Fibroblast of lung (primary cell): Measurements from ENCODE around the gene NOP56. TPM values are rescaled to one million over a fixed set of nuclear protein-coding genes. Genes with fewer than 3 reads are reported as not detected.

Experiments used
- DNase-seq, 2 donors: peaks; one replicate each; pipeline versions ENCODE4 v3.0.0 to v3.0.0-alpha.2; 2010; ENCODE audit warnings: low read depth in 2 of 2
- H2AFZ ChIP-seq: 2 replicates; pipeline ENCODE4 v1.5.1; 2012; ENCODE audit warnings: low read length, control low read depth, inconsistent platforms
- H3K27ac ChIP-seq: 2 replicates; pipeline ENCODE4 v1.5.1; 2011; ENCODE audit warnings: low read length, control low read depth; ENCODE audit not compliant: insufficient read depth
- H3K27me3 ChIP-seq: 2 replicates; pipeline ENCODE4 v1.5.1; 2011; ENCODE audit warnings: mild to moderate bottlenecking, low read length; ENCODE audit not compliant: control insufficient read depth, insufficient read depth
- H3K36me3 ChIP-seq: 2 replicates; pipeline ENCODE4 v1.5.1; 2011; ENCODE audit warnings: low read length; ENCODE audit not compliant: control insufficient read depth, insufficient read depth
- H3K4me1 ChIP-seq: 2 replicates; pipeline ENCODE4 v1.5.1; 2011; ENCODE audit warnings: low read length; ENCODE audit not compliant: control insufficient read depth, insufficient read depth; ENCODE audit errors: extremely low read depth
- H3K4me2 ChIP-seq: 2 replicates; pipeline ENCODE4 v1.5.1; 2011; ENCODE audit warnings: low read length, control low read depth; ENCODE audit not compliant: insufficient read depth; ENCODE audit errors: extremely low read depth
- H3K4me3 ChIP-seq, 4 experiments: fragments of 200-600 bp in 1 of 4; sonication (generic) in 1 of 4; replicated peaks in 1 of 4; 2 replicates each; pipeline ENCODE4 v1.5.1; 2011 to 2016; ENCODE audit warnings: low read length in 4 of 4, low read depth in 3 of 4, mild to moderate bottlenecking in 3 of 4, control low read depth in 2 of 4, inconsistent platforms in 1 of 4, mixed read lengths in 1 of 4; ENCODE audit not compliant: insufficient read depth in 1 of 4; ENCODE audit errors: control extremely low read depth in 1 of 4
- H3K79me2 ChIP-seq: 2 replicates; pipeline ENCODE4 v1.5.1; 2012; ENCODE audit warnings: mild to moderate bottlenecking, low read length, inconsistent platforms; ENCODE audit not compliant: control insufficient read depth, insufficient read depth
- H3K9ac ChIP-seq: 2 replicates; pipeline ENCODE4 v1.5.1; 2011; ENCODE audit warnings: mild to moderate bottlenecking, low read length, control low read depth; ENCODE audit not compliant: insufficient read depth
- H3K9me3 ChIP-seq: 2 replicates; pipeline ENCODE4 v1.5.1; 2012; ENCODE audit warnings: low read depth, low read length; ENCODE audit not compliant: control insufficient read depth, insufficient read depth
- H4K20me1 ChIP-seq: 2 replicates; pipeline ENCODE4 v1.5.1; 2011; ENCODE audit warnings: low read length; ENCODE audit not compliant: control insufficient read depth, insufficient read depth; ENCODE audit errors: extremely low read depth
- CTCF ChIP-seq, 2 donors: IDR thresholded peaks in 1 of 2; conservative IDR thresholded peaks in 1 of 2; 1 replicate in 1 of 2; 2 replicates in 1 of 2; pipeline ENCODE4 v1.5.1; 2011 to 2012; ENCODE audit warnings: low read length in 2 of 2, control low read depth in 1 of 2, inconsistent platforms in 1 of 2, low read depth in 1 of 2, mild to moderate bottlenecking in 1 of 2
- EZH2 ChIP-seq: IDR thresholded peaks from 2 replicates; pipeline ENCODE4 v1.5.1; 2012; ENCODE audit warnings: low read length, control low read depth, mild to moderate bottlenecking; ENCODE audit errors: missing control alignments
- polyA plus RNA-seq, 2 donors: library from polyadenylated mRNA; depleted of rRNA in 1 of 2; stranded (reverse) in 1 of 2; unstranded in 1 of 2; fragments of >200 nt; gene quantifications; 2 replicates each; pipeline ENCODE4 v1.2.1, GENCODE V29; 2011 to 2012; ENCODE audit warnings: missing spikeins in 1 of 2
- total RNA-seq: library from RNA; depleted of rRNA; stranded (reverse); fragments of >200 nt; gene quantifications from 2 replicates; pipeline ENCODE4 v1.2.1, GENCODE V29; 2014

NOP56 gene
- total and polyA plus RNA-seq, 2 donors (not counting 1 experiment from before 2014, with no cell fraction given) = 108 to 117 TPM

- Histone ChIP-seq H3K9me3 (no peaks in the 10 kb centered on the region), H2AFZ (no peak overlapping the region), H3K27me3 (no peaks in the 10 kb centered on the region), H4K20me1 (peaks cover 4% of the 10 kb centered on the region), H3K36me3 (peaks cover 37% of the 10 kb centered on the region), H3K27ac (peak overlapping the region; percentile 79), H3K4me1 (peaks cover 8% of the 10 kb centered on the region), H3K4me3 (peak overlapping the region; percentile 74 to 100 (median 93)), H3K9ac (peak overlapping the region; percentile 83), H3K79me2 (peaks cover 42% of the 10 kb centered on the region), H3K4me2 (peak overlapping the region; percentile 89)
- TF ChIP-seq EZH2 = no peak
- no peak for TF ChIP-seq CTCF (conservative IDR thresholded peaks at IDR 0.05 in 1 of 2, IDR thresholded peaks at IDR 0.05 in 1 of 2; ENCODE audit: low read depth in 1 of 2, low read length in 2 of 2)
- DNase-seq = no peak
Measured at GRCh38 chr20:2653556-2654383, 1.3 kb downstream of the NOP56 start.

GRCh38 chr20:2654384-2654822 is 2.0 kb downstream of the NOP56 start:
- no peak for TF ChIP-seq CTCF (conservative IDR thresholded peaks at IDR 0.05 in 1 of 2, IDR thresholded peaks at IDR 0.05 in 1 of 2; ENCODE audit: low read depth in 1 of 2, low read length in 2 of 2)
- H2AFZ ChIP-seq = no peak overlapping the region
- H3K36me3 ChIP-seq = peaks cover 39% of the 10 kb centered on the region
- H3K4me1 ChIP-seq = peaks cover 8% of the 10 kb centered on the region
- DNase-seq = no peak
- H3K27me3 ChIP-seq = no peaks in the 10 kb centered on the region
- H4K20me1 ChIP-seq = peaks cover 4% of the 10 kb centered on the region
- peak overlapping the region; percentile 89 for H3K4me2 ChIP-seq
- H3K4me3 ChIP-seq = peak overlapping the region; percentile 74 to 100 (median 93)
- no peak overlapping the region for H3K9ac ChIP-seq
- H3K27ac ChIP-seq = peak overlapping the region; percentile 29
- no peaks in the 10 kb centered on the region for H3K9me3 ChIP-seq
- H3K79me2 ChIP-seq = peaks cover 42% of the 10 kb centered on the region

- peak overlapping the region; percentile 89 for H3K4me2 ChIP-seq
Measured at GRCh38 chr20:2654831-2655230, 2.4 kb downstream of the NOP56 start.

More at GRCh38 chr20:2654831-2655230, 2.4 kb downstream of the NOP56 start:
- Histone ChIP-seq H3K9ac (no peak overlapping the region), H3K4me1 (peaks cover 8% of the 10 kb centered on the region), H3K79me2 (peaks cover 42% of the 10 kb centered on the region), H2AFZ (no peak overlapping the region), H3K9me3 (no peaks in the 10 kb centered on the region), H4K20me1 (peaks cover 4% of the 10 kb centered on the region), H3K27me3 (no peaks in the 10 kb centered on the region), H3K36me3 (peaks cover 39% of the 10 kb centered on the region), H3K4me3 (peak overlapping the region in 2 of 4 experiments; percentile 74 to 96), H3K27ac (peak overlapping the region; percentile 29)
- TF ChIP-seq EZH2 (no peak), CTCF (conservative IDR thresholded peaks at IDR 0.05 in 1 of 2, IDR thresholded peaks at IDR 0.05 in 1 of 2; ENCODE audit: low read depth in 1 of 2, low read length in 2 of 2) (no peak)
- no peak for DNase-seq
